Measurements from ENCODE around the gene CROCC. TPM values are rescaled to one million over a fixed set of nuclear protein-coding genes. Genes with fewer than 3 reads are reported as not detected.
"Not testable (repeated sequence)": the region's sequence is repeated elsewhere in the genome, so short reads cannot be mapped to it uniquely, and the experiment has no call there.

Gene CROCC
- polyA plus RNA-seq, 1 of the 3 experiments (the other 2 are of a cell fraction), result 39.1 TPM

DNA sequence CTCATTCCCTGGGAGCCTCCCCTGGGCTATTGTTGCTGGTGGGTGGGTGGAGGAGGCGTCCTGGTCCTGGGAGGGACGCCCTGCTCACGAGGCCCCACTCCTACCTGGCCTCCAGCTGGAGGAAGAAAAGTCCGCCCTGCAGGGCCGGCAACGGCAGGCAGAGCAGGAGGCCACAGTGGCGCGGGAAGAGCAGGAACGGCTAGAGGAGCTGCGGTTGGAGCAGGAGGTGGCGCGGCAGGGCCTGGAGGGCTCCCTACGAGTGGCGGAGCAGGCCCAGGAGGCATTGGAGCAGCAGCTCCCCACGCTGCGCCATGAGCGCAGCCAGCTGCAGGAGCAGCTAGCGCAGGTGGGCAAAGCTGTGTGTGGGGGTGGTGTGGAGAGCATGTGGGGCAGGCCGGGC is 24.9 kb downstream of the CROCC start:
- Histone ChIP-seq H3K4me3 (ENCODE audit: low read depth in 2 of 2, low read length in 1 of 2) (no peak overlapping the region), H3K27me3 (ENCODE audit: insufficient read depth) (no peaks in the 10 kb centered on the region), H4K20me1 (ENCODE audit: insufficient read depth) (no peaks in the 10 kb centered on the region), H2AFZ (ENCODE audit: low read depth) (no peak overlapping the region), H3K4me2 (no peak overlapping the region), H3K9ac (no peak overlapping the region), H3F3A (replicated peaks; ENCODE audit: insufficient read depth) (no peaks in the 10 kb centered on the region), H3K27ac (ENCODE audit: low read depth in 2 of 2, low read length in 1 of 2) (no peak overlapping the region), H3K9me2 (no peaks in the 10 kb centered on the region), H3K4me1 (ENCODE audit: control insufficient read depth in 1 of 2, insufficient read depth in 2 of 2, low read depth in 1 of 2, low read length in 1 of 2) (no peaks in the 10 kb centered on the region; a peak in 1 of 4 replicates), H3K36me3 (replicated peaks in 1 of 2; ENCODE audit: control insufficient read depth in 1 of 2, insufficient read depth in 2 of 2, low read length in 1 of 2) (peaks cover 0 to 4% of the 10 kb centered on the region in 2 experiments), H3K9me3 (no peaks in the 10 kb centered on the region), H3K79me2 (ENCODE audit: insufficient read depth) (no peaks in the 10 kb centered on the region)
- no peak for TF ChIP-seq EZH2phosphoT487 (IDR thresholded peaks at IDR 0.05; ENCODE audit: borderline replicate concordance, low read depth)
- TF ChIP-seq NRF1 (IDR thresholded peaks at IDR 0.05; ENCODE audit: low read depth, low read length), result no peak
- TF ChIP-seq JUND (IDR thresholded peaks at IDR 0.05), result no peak
- TF ChIP-seq RXRA (IDR thresholded peaks at IDR 0.05; ENCODE audit: borderline replicate concordance, low read depth), result no peak
- no peak for TF ChIP-seq RFX5 (IDR thresholded peaks at IDR 0.05; ENCODE audit: low read length)
- TF ChIP-seq ELF1 (IDR thresholded peaks at IDR 0.05), result no peak
- TF ChIP-seq, protein P1, sequence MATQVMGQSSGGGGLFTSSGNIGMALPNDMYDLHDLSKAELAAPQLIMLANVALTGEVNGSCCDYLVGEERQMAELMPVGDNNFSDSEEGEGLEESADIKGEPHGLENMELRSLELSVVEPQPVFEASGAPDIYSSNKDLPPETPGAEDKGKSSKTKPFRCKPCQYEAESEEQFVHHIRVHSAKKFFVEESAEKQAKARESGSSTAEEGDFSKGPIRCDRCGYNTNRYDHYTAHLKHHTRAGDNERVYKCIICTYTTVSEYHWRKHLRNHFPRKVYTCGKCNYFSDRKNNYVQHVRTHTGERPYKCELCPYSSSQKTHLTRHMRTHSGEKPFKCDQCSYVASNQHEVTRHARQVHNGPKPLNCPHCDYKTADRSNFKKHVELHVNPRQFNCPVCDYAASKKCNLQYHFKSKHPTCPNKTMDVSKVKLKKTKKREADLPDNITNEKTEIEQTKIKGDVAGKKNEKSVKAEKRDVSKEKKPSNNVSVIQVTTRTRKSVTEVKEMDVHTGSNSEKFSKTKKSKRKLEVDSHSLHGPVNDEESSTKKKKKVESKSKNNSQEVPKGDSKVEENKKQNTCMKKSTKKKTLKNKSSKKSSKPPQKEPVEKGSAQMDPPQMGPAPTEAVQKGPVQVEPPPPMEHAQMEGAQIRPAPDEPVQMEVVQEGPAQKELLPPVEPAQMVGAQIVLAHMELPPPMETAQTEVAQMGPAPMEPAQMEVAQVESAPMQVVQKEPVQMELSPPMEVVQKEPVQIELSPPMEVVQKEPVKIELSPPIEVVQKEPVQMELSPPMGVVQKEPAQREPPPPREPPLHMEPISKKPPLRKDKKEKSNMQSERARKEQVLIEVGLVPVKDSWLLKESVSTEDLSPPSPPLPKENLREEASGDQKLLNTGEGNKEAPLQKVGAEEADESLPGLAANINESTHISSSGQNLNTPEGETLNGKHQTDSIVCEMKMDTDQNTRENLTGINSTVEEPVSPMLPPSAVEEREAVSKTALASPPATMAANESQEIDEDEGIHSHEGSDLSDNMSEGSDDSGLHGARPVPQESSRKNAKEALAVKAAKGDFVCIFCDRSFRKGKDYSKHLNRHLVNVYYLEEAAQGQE (IDR thresholded peaks at IDR 0.05; ENCODE audit: low read depth, low read length), result no peak
- TF ChIP-seq EP300 (IDR thresholded peaks at IDR 0.05; ENCODE audit: borderline replicate concordance in 1 of 2, low read depth in 1 of 2, low read length in 1 of 2), result no peak
- TF ChIP-seq, protein P2, sequence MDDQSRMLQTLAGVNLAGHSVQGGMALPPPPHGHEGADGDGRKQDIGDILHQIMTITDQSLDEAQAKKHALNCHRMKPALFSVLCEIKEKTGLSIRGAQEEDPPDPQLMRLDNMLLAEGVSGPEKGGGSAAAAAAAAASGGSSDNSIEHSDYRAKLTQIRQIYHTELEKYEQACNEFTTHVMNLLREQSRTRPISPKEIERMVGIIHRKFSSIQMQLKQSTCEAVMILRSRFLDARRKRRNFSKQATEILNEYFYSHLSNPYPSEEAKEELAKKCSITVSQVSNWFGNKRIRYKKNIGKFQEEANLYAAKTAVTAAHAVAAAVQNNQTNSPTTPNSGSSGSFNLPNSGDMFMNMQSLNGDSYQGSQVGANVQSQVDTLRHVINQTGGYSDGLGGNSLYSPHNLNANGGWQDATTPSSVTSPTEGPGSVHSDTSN (IDR thresholded peaks at IDR 0.05), result no peak
- TF ChIP-seq, protein P3, sequence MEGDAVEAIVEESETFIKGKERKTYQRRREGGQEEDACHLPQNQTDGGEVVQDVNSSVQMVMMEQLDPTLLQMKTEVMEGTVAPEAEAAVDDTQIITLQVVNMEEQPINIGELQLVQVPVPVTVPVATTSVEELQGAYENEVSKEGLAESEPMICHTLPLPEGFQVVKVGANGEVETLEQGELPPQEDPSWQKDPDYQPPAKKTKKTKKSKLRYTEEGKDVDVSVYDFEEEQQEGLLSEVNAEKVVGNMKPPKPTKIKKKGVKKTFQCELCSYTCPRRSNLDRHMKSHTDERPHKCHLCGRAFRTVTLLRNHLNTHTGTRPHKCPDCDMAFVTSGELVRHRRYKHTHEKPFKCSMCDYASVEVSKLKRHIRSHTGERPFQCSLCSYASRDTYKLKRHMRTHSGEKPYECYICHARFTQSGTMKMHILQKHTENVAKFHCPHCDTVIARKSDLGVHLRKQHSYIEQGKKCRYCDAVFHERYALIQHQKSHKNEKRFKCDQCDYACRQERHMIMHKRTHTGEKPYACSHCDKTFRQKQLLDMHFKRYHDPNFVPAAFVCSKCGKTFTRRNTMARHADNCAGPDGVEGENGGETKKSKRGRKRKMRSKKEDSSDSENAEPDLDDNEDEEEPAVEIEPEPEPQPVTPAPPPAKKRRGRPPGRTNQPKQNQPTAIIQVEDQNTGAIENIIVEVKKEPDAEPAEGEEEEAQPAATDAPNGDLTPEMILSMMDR (IDR thresholded peaks at IDR 0.05), result no peak
- ChIA-PET POLR2A (interaction anchor here (1.8 kb wide), 1 partner anchor 41 kb away, joined by 7 read pairs; no protein-coding TSS in a partner anchor), CTCF (interaction anchor here (0.7 to 7.1 kb wide), 7 partner anchors 9 to 331 kb away, joined by 3 to 66 read pairs (median 5); no protein-coding TSS in a partner anchor)
- DNase-seq, result no peak
- 94% methylated on average over 19 of the region's 19 CpGs for WGBS (ENCODE audit: low lambda C conversion rate)

DNA sequence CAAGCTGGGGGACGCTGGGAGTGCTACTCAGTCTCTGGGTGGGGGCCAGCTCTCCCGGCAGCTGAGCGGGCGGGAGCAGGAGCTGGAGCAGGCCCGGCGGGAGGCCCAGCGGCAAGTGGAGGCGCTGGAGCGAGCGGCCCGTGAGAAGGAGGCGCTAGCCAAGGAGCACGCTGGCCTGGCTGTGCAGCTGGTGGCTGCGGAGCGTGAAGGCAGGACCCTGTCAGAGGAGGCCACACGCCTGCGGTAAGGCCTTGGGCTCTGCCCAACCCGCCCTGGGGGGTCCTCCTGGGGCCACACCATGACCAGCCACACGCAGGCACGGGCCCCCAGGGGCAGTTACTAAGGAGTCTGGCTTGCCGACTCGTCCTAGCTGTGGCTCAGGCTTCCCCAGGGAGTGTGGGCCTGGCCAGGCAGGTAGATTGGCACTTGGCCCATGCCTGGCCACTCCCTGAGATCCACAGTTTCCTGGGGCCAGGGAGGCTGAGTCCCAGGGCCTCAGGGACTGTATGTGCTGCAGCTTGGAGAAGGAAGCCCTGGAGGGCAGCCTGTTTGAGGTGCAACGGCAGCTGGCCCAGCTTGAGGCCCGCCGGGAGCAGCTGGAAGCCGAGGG is 26.7 kb downstream of the CROCC start:
- H3K4me1 ChIP-seq (ENCODE audit: control insufficient read depth in 1 of 2, insufficient read depth in 2 of 2, low read depth in 1 of 2, low read length in 1 of 2); H3K9ac ChIP-seq; H3K4me2 ChIP-seq; H3K27me3 ChIP-seq (ENCODE audit: insufficient read depth); H3K4me3 ChIP-seq (ENCODE audit: low read depth in 2 of 2, low read length in 1 of 2); H3K36me3 ChIP-seq (replicated peaks in 1 of 2; ENCODE audit: control insufficient read depth in 1 of 2, insufficient read depth in 2 of 2, low read length in 1 of 2); H3K9me3 ChIP-seq; H3K27ac ChIP-seq (ENCODE audit: low read depth in 2 of 2, low read length in 1 of 2); H4K20me1 ChIP-seq (ENCODE audit: insufficient read depth); H3K79me2 ChIP-seq (ENCODE audit: insufficient read depth); H3F3A ChIP-seq (replicated peaks; ENCODE audit: insufficient read depth); DNase-seq; H2AFZ ChIP-seq (ENCODE audit: low read depth); H3K9me2 ChIP-seq: not testable (repeated sequence)
- WGBS (ENCODE audit: low lambda C conversion rate), result 94% methylated on average over 26 of the region's 26 CpGs
- ChIA-PET CTCF (interaction anchor here (0.6 to 20.3 kb wide), 9 partner anchors 14 to 356 kb away, joined by 3 to 408 read pairs (median 6); partner anchors contain the start of gene SDHB), POLR2A (interaction anchor here (0.8 to 1.8 kb wide), 2 partner anchors 32 to 43 kb away, joined by 3 to 7 read pairs; partner anchors contain the start of gene MFAP2)
